Lower lobe of right lung (tissue), 2 donors: ENCODE measurements around the gene ARID1B. TPM values are rescaled to one million over a fixed set of nuclear protein-coding genes. Genes with fewer than 3 reads are reported as not detected.

ENCODE experiments used
- ATAC-seq, 2 donors: fragments of 200-7000 bp; cut with Tn5 transposase; one replicate each; pipeline ENCODE4 v1.9.1; 2020 to 2022; ENCODE audit warnings: mild to moderate bottlenecking in 2 of 2, moderate library complexity in 2 of 2
- DNase-seq: peaks from one replicate; pipeline ENCODE4 v3.0.0-alpha.2; 2020
- H3K27ac ChIP-seq: fragments of 200-600 bp; one replicate; pipeline ENCODE4 v1.8.0; 2022
- H3K27me3 ChIP-seq: fragments of 200-600 bp; one replicate; pipeline ENCODE4 v1.8.0; 2022; ENCODE audit warnings: low read depth
- H3K36me3 ChIP-seq: fragments of 200-600 bp; one replicate; pipeline ENCODE4 v1.8.0; 2022; ENCODE audit warnings: mild to moderate bottlenecking
- H3K4me1 ChIP-seq: fragments of 200-600 bp; one replicate; pipeline ENCODE4 v1.8.0; 2022
- H3K4me3 ChIP-seq: fragments of 200-600 bp; one replicate; pipeline ENCODE4 v1.8.0; 2022; ENCODE audit warnings: mild to moderate bottlenecking
- H3K9me3 ChIP-seq: fragments of 200-600 bp; one replicate; pipeline ENCODE4 v1.8.0; 2022
- CTCF ChIP-seq: fragments of 200-600 bp; IDR thresholded peaks from one replicate; pipeline ENCODE4 v1.8.0; 2022; ENCODE audit warnings: antibody characterized with exemption, mild to moderate bottlenecking
- intact Hi-C: fragments of 100-400 bp; cut with DNase I; formaldehyde crosslinking; loops from one replicate; pipeline ENCODE4 v1.11.0; 2022
- total RNA-seq: library from RNA; stranded (reverse); fragmentation: NEBNext Ultra II Directional; extraction: Animal tissue kit (Norgen Biotek cat#: 25700); gene quantifications from one replicate; pipeline ENCODE4 v1.2.1, GENCODE V29; 2021
- donor health status: DM: no; HTN: yes; CAD: no; lungs with severe emphysema.

The ARID1B gene
- total RNA-seq, 1 donor from 2014 or later, result 95.5 TPM

- no peak for DNase-seq
- H3K27me3 ChIP-seq, result no peaks in the 10 kb centered on the region
- intact Hi-C loops, result no loop called here
- no peak overlapping the region for H3K27ac ChIP-seq
- H3K4me3 ChIP-seq, result no peak overlapping the region
- peaks cover 30% of the 10 kb centered on the region for H3K4me1 ChIP-seq
- H3K36me3 ChIP-seq, result no peaks in the 10 kb centered on the region
- H3K9me3 ChIP-seq, result no peaks in the 10 kb centered on the region
- ATAC-seq, result no peak
- TF ChIP-seq CTCF, result no peak
Observed at GRCh38 chr6:157079277-157079676, 302.1 kb downstream of the ARID1B start.

GRCh38 chr6:157079771-157080170, 302.6 kb downstream of the ARID1B start:
- H3K4me1 ChIP-seq, result peaks cover 30% of the 10 kb centered on the region
- intact Hi-C loops, result no loop called here
- H3K27me3 ChIP-seq, result no peaks in the 10 kb centered on the region
- H3K4me3 ChIP-seq, result no peak overlapping the region
- H3K9me3 ChIP-seq, result no peaks in the 10 kb centered on the region
- DNase-seq, result no peak
- no peak for TF ChIP-seq CTCF
- H3K36me3 ChIP-seq, result peaks cover 3% of the 10 kb centered on the region
- ATAC-seq, result no peak
- H3K27ac ChIP-seq, result no peak overlapping the region

- no peak overlapping the region for H3K4me3 ChIP-seq
- peaks cover 15% of the 10 kb centered on the region for H3K36me3 ChIP-seq
- H3K9me3 ChIP-seq, result no peaks in the 10 kb centered on the region
- DNase-seq, result no peak
- intact Hi-C loops, result no loop called here
- H3K27ac ChIP-seq, result no peak overlapping the region
- peaks cover 20% of the 10 kb centered on the region for H3K4me1 ChIP-seq
- no peaks in the 10 kb centered on the region for H3K27me3 ChIP-seq
- no peak for ATAC-seq
- TF ChIP-seq CTCF, result no peak
Observed at GRCh38 chr6:157080986-157081391, 303.8 kb downstream of the ARID1B start.

GRCh38 chr6:157083343-157083742, 306.2 kb downstream of the ARID1B start:
- peaks cover 15% of the 10 kb centered on the region for H3K4me1 ChIP-seq
- TF ChIP-seq CTCF, result no peak
- peaks cover 20% of the 10 kb centered on the region for H3K36me3 ChIP-seq
- intact Hi-C loops, result no loop called here
- no peaks in the 10 kb centered on the region for H3K9me3 ChIP-seq
- no peak overlapping the region for H3K4me3 ChIP-seq
- H3K27me3 ChIP-seq, result no peaks in the 10 kb centered on the region
- no peak for ATAC-seq
- DNase-seq, result no peak
- no peak overlapping the region for H3K27ac ChIP-seq

- peaks cover 12% of the 10 kb centered on the region for H3K4me1 ChIP-seq
- no peaks in the 10 kb centered on the region for H3K9me3 ChIP-seq
- intact Hi-C loops, result no loop called here
- H3K27me3 ChIP-seq, result no peaks in the 10 kb centered on the region
- DNase-seq, result no peak
- H3K36me3 ChIP-seq, result peaks cover 20% of the 10 kb centered on the region
- no peak overlapping the region for H3K27ac ChIP-seq
- TF ChIP-seq CTCF, result no peak
- no peak for ATAC-seq
- no peak overlapping the region for H3K4me3 ChIP-seq
Observed at GRCh38 chr6:157086632-157087031, 309.5 kb downstream of the ARID1B start.

GRCh38 chr6:157087974-157088373, 310.8 kb downstream of the ARID1B start:
- H3K27ac ChIP-seq, result peak overlapping the region; percentile 3
- peak; percentile 70 to 75 for ATAC-seq

More at GRCh38 chr6:157087974-157088373, 310.8 kb downstream of the ARID1B start:
- DNase-seq, result no peak
- Histone ChIP-seq H3K4me1 (peaks cover 25% of the 10 kb centered on the region), H3K27me3 (no peaks in the 10 kb centered on the region), H3K36me3 (peaks cover 20% of the 10 kb centered on the region), H3K9me3 (no peaks in the 10 kb centered on the region), H3K4me3 (no peak overlapping the region)
- TF ChIP-seq CTCF, result no peak
- intact Hi-C loops, result no loop called here
